GM12873 (cell line): ENCODE data around the gene DPF1.

Source experiments
- CTCF ChIP-seq: IDR thresholded peaks from 2 replicates; pipeline ENCODE4 v1.5.1; 2012; ENCODE audit warnings: low read depth, mild to moderate bottlenecking, moderate library complexity, low read length, control low read depth; ENCODE audit not compliant: insufficient read depth; ENCODE audit errors: missing control alignments

Gene DPF1

DNA sequence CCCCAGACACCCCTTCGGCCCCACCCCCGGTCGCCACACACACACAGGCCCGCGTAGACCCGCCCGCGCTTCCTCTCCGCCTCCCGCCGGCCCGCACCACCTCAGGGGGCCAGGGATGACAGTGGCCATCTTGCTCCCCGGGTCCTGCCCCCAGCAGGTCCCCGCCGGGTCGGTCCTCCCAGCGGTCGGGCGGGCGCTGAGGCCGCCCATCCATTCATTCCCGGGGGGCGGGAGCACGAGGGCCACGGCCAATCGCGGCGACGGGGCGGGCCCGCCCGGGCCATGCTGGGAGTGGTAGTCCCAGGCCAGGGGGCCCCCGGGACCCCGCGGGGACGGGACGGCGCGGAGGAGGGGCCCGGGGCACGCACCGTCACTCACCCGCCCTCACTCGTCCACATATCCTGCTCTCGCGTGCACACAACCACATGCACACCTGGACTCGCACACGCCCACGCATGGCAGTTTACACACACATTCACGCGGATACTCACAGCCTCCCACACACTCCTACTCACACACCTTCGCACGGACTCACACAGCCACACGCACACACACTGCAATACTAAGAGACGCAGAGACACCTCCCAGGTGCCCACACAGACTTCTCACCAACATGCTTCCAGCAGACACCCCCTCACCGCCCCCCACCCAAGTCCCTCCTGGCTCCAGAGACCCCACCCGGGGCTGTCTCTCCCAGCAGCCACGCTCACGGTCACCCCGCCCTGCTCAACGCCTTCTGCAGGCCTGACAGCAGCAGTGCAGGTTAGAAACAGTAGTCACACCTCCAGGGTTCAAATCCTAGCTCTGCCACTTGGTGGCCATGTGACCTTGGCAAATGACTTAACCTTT, at the start of gene DPF1:
Gene DPF1, minus strand, starts transcription at position 209 of the 849 bp plus-strand sequence. Its CDS starts 80 bp downstream, at position 129.
- TF ChIP-seq CTCF = peak; percentile 51

GRCh38 chr19:38273499-38273898, 49.5 kb upstream of the DPF1 start:
- TF ChIP-seq CTCF = no peak

GRCh38 chr19:38270587-38271167, 46.7 kb upstream of the DPF1 start:
- TF ChIP-seq CTCF = no peak

DNA sequence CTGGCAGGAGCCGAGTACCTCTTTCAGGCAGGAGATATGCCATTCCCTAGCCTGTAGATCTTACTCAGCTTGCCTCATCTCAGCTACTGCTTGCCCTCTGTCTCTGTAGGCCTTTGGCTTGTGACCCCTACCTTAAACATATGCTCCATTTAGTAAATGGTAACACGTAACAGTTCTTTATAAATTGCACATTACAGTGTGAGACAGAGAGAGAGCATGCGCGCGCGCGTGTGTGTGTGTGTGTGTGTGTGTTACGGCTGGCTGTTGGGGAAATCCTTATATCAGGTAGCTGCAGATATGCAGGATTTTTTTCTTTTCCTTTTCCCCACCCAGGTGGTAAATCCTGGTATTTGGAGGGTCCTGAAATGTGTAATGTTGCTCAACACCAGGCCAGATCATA, 44.5 kb upstream of the DPF1 start:
- TF ChIP-seq CTCF = no peak

GRCh38 chr19:38267761-38268483, 43.9 kb upstream of the DPF1 start:
- no peak for TF ChIP-seq CTCF

DNA sequence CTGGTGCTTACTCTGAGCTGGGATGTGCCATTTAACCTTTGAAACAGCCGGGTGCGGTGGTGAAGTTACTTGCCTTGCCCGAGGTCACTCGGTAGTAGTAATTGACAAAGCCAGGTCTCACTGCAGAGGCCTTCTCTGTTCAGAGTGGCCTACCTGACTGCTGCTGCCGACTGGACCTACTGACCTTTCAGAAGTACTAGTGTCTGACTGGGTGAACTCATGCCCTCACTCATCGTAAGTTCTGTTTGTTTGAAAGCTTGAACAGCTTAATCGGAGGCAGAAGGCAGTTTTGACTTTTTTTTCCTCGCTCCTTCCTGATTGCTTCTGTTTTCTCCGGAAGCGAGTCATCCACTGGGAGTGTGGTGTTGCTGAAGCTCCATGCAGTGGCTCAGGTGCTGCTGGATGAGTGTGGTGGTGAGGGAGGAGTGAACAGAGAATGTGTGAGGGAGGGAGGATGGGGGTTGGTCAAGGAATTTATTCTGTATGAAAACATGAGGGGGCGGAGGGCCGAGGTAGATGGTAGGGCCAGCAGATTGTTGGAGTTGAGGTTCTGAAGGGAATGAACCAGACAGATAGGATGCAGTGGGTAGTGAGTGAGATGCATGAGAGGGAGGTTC, 43.1 kb upstream of the DPF1 start:
- no peak for TF ChIP-seq CTCF

- TF ChIP-seq CTCF = no peak
Observed at GRCh38 chr19:38265921-38266429, 42.0 kb upstream of the DPF1 start.
